GM13976 (cell line): ENCODE results near the gene TKTL1.
A peak's percentile ranks its signal among the peaks of the same experiment; 100 is the strongest.

Experiments
- DNase-seq: peaks from one replicate; pipeline ENCODE4 v3.0.0; 2012; ENCODE audit warnings: low spot score
- CTCF ChIP-seq: IDR thresholded peaks from 2 replicates; pipeline ENCODE4 v1.5.1; 2012; ENCODE audit warnings: borderline replicate concordance, mild to moderate bottlenecking; ENCODE audit not compliant: insufficient read depth; ENCODE audit errors: extremely low read depth, missing control alignments, control extremely low read depth
- in situ Hi-C: fragments of 300-500 bp; cut with MboI; formaldehyde crosslinking; loops from one replicate; pipeline ENCODE4 v1.12.0; 2022; ENCODE audit warnings: low sequenced_read_pairs, mixed read lengths, inconsistent platforms; ENCODE audit not compliant: unreplicated experiment

TKTL1 gene

GRCh38 chrX:154315416-154315815 is 19.8 kb downstream of the TKTL1 start:
- in situ Hi-C loops, result no loop called here
- no peak for TF ChIP-seq CTCF
- no peak for DNase-seq

GRCh38 chrX:154317391-154317995 is 21.9 kb downstream of the TKTL1 start:
- no peak for DNase-seq
- TF ChIP-seq CTCF, result no peak
- in situ Hi-C loops, result no loop called here

GRCh38 chrX:154320406-154320805 is 24.8 kb downstream of the TKTL1 start:
- in situ Hi-C loops, result no loop called here
- no peak for DNase-seq
- no peak for TF ChIP-seq CTCF

- in situ Hi-C loops, result no loop called here
- DNase-seq, result no peak
- no peak for TF ChIP-seq CTCF
Measured at GRCh38 chrX:154321152-154321551, 25.6 kb downstream of the TKTL1 start.

- peak; percentile 37 for DNase-seq
- TF ChIP-seq CTCF, result peak; percentile 21
- in situ Hi-C loops, result no loop called here
Measured at GRCh38 chrX:154321594-154321993, 26.0 kb downstream of the TKTL1 start.

- no peak for TF ChIP-seq CTCF
- in situ Hi-C loops, result no loop called here
- no peak for DNase-seq
Measured at GRCh38 chrX:154322890-154323289, 27.3 kb downstream of the TKTL1 start.
